LNCAP (cell line): Measurements from ENCODE around the gene PRKD1.

Experiments used
- CTCF ChIP-seq: fragments of 450-650 bp; IDR thresholded peaks from 2 replicates; pipeline ENCODE4 v1.5.1; 2017; ENCODE audit warnings: mild to moderate bottlenecking

Gene PRKD1

DNA sequence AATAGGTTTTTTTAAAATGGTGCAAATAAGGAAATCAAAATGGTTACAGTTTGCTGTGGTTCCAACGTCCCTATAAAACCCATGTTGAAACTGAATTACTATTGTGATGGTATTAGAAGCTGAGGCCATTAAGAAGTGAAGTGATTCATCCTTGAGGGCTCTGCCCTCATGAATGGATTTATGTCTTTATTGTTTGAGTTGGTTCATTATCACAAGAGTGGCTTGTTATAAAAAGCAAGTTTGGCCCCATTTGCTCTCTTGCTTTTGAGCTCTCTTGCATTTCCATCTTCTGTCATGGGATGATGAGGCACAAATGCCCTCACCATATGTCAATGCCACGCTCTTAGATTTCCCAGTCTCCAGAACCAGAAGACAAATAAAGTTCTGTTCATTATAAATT is 62.3 kb downstream of the PRKD1 start:
- no peak for TF ChIP-seq CTCF

GRCh38 chr14:29861996-29862395 is 65.7 kb downstream of the PRKD1 start:
- no peak for TF ChIP-seq CTCF

GRCh38 chr14:29858299-29858698 is 69.3 kb downstream of the PRKD1 start:
- TF ChIP-seq CTCF, result no peak

DNA sequence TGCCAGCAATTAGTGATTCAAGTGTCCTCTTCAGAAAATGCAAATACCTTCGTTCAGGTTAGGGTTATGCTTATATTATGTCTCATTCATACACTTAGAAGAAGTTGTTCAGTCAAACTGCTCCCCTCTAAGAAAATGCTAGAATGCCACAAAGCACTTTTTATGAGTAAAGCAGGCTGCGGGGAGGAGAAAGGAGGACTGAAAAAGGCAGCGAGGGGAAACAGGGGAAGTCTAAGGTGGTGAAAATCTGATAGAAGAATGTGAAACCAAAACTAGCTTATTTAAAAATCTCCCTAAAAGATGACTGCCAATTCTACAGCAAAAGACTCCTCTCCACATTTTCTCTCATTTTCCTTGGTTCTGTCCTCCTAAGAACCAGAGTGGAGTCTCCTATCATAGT is 70.1 kb downstream of the PRKD1 start:
- no peak for TF ChIP-seq CTCF

DNA sequence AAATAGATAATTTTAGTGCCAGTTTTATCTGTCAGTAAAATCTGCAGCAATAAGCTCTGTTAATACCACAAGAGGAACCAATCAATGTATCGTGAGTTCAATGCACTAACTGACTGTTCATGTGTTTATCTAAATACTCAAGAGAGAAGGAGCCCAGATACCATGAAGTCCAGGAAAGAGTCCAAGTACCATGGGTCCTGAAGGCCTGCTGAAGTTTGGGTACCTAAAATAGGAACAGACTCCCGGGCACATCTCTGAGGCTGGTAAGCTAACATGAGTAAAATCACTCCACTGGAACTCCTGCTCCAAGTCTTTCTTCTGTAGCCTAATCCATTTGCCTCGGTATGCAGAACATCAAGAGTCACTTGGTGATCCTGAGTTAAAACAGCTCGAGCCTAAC is 71.1 kb downstream of the PRKD1 start:
- no peak for TF ChIP-seq CTCF

DNA sequence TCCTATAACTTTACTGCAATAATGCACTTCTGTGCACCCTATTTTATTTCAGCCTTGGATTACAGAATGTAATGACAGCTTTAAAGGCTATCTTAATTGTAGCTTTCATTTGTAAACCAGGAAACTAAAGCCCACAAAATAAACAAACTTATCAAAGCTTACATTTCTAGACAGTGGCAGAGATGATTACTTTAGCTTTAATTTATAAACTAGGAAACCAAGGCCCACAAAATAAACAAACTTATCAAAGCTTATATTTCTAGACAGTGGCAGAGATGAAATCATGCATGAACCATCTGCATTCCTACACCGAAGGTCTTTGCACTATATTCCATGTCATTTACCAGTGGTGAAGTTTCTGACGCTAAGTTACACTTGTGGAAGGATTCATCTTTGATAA is 74.4 kb downstream of the PRKD1 start:
- no peak for TF ChIP-seq CTCF

DNA sequence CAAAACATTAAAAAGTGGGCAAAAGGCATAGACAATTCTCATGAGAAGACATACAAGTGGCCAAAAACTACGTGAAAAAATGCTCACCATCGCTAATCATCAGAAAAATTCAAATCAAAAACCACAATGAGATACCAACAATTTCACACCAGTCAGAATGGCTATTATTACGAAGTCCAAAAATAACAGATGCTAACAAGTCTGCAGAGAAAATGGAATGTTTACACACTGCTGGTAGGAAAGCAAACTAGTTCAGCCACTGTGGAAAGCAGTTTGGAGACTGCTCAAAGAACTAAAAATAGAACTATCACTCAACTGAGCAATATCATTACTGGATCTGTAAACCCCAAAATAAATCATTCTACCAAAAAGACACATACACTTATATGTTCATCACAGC is 76.2 kb downstream of the PRKD1 start:
- TF ChIP-seq CTCF, result no peak

GRCh38 chr14:29847056-29847380 is 80.6 kb downstream of the PRKD1 start:
- no peak for TF ChIP-seq CTCF
